Adipocyte (in vitro differentiated cells): ENCODE data around the gene GPR146.

Source experiments
- DNase-seq: peaks from one replicate; pipeline ENCODE4 v3.0.0-alpha.2; 2015; ENCODE audit warnings: low read depth
- H3K27me3 ChIP-seq: replicated peaks from 2 replicates; pipeline ENCODE4 v1.7.0; 2013; ENCODE audit warnings: mild to moderate bottlenecking, low read length, moderate library complexity; ENCODE audit not compliant: control insufficient read depth, insufficient read depth
- H3K36me3 ChIP-seq: 2 replicates; pipeline ENCODE4 v1.7.0; 2013; ENCODE audit warnings: low read length, mild to moderate bottlenecking, moderate library complexity; ENCODE audit not compliant: control insufficient read depth, insufficient read depth, severe bottlenecking
- H3K4me1 ChIP-seq: 2 replicates; pipeline ENCODE4 v1.7.0; 2013; ENCODE audit warnings: mild to moderate bottlenecking, low read length, moderate library complexity; ENCODE audit not compliant: control insufficient read depth, insufficient read depth
- H3K4me3 ChIP-seq: 2 replicates; pipeline ENCODE4 v1.7.0; 2013; ENCODE audit warnings: mild to moderate bottlenecking, low read length, moderate library complexity
- H3K9ac ChIP-seq: 2 replicates; pipeline ENCODE4 v1.7.0; 2013; ENCODE audit warnings: mild to moderate bottlenecking, low read length, moderate library complexity
- H3K9me3 ChIP-seq: 2 replicates; pipeline ENCODE4 v1.7.0; 2013; ENCODE audit warnings: mild to moderate bottlenecking, low read length, moderate library complexity; ENCODE audit not compliant: control insufficient read depth

The GPR146 gene

GRCh38 chr7:1087952-1088920 is 43.9 kb downstream of the GPR146 start, which contains the start of gene GPER1:
Gene GPER1 (plus strand): TSS chr7:1088113. CDS start chr7:1091729, 3,616 bp downstream.
- no peaks in the 10 kb centered on the region for H3K27me3 ChIP-seq
- DNase-seq, result peak; percentile 72
- H3K36me3 ChIP-seq, result peaks cover 20% of the 10 kb centered on the region
- peak within 1 kb of the TSS; percentile 86 for H3K9ac ChIP-seq
- H3K4me3 ChIP-seq, result peak within 1 kb of the TSS; percentile 80
- peaks cover 50% of the 10 kb centered on the region for H3K4me1 ChIP-seq
- no peaks in the 10 kb centered on the region for H3K9me3 ChIP-seq

DNA sequence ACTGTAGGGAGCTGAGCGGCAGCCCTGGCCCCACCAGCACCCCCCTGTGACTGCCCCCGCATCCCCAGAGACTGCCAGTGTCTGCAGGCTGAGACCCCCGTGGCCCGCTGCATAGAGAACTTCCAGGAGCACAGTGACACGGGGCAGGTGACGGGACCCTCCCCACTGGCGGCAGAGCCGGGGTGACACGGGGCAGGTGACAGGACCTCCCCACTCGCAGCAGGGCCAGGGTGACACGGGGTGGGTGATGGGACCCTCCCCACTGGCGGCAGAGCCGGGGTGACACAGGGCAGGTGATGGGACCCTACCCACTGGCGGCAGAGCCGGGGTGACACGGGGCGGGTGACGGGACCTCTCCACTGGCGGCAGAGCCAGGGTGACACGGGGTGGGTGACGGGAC is 45.9 kb downstream of the GPR146 start:
- H3K9me3 ChIP-seq, result no peaks in the 10 kb centered on the region
- peaks cover 23% of the 10 kb centered on the region for H3K36me3 ChIP-seq
- H3K9ac ChIP-seq, result no peak overlapping the region
- no peak overlapping the region for H3K4me3 ChIP-seq
- peaks cover 42% of the 10 kb centered on the region for H3K4me1 ChIP-seq
- no peak for DNase-seq
- no peaks in the 10 kb centered on the region for H3K27me3 ChIP-seq

DNA sequence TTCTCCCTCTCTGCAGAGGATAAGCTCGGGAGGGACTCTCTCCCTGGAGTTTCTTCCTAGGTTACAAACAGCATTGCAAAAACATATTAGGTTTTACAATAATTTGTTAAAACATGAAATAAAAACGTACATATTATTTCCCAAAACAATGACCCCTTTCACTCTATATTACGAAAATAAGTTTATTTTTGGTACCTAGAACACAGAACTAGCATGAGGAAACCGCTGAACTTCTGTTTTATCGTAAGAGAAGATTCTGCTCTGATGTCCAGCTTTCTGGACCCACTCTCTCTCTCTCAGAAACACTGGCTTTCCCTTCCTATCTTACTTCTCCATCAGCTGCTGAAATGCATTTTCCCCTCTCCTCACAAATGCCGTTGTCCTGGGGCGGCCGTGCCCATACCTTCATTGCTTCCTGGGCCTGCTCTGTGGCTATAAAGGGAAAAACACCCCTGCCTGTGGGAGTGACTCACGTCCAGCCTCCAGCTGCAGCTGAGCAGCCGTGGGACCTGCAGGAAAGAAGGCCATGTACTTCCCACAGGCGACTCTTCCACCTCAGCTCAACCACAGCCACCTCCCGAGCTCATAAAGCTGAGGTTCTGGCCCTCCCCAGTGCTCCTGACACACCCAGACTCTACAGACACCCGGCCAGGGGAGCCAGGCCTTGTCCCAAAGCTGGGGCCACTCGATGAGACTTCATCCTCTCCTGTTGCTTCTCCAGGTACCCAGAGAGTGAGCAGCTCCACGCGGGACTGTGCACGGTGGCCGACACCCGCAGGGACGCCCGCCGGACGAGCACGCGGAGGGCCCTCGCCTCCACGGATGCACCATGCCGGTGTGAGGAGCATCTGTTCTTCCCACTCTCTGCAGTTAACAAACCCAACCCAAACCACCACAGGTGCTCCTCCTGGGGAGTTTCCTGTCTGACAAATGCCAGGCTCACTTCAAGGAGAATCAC is 46.6 kb downstream of the GPR146 start:
- Histone ChIP-seq H3K36me3 (peaks cover 23% of the 10 kb centered on the region), H3K9me3 (no peaks in the 10 kb centered on the region), H3K4me1 (peaks cover 34% of the 10 kb centered on the region), H3K27me3 (no peaks in the 10 kb centered on the region), H3K9ac (no peak overlapping the region), H3K4me3 (no peak overlapping the region)
- no peak for DNase-seq

DNA sequence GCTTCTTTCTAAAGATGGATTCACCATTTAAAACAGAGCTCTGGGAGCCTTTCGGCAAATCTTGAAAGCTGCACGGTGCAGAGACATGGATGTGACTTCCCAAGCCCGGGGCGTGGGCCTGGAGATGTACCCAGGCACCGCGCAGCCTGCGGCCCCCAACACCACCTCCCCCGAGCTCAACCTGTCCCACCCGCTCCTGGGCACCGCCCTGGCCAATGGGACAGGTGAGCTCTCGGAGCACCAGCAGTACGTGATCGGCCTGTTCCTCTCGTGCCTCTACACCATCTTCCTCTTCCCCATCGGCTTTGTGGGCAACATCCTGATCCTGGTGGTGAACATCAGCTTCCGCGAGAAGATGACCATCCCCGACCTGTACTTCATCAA is 47.3 kb downstream of the GPR146 start:
- peaks cover 28% of the 10 kb centered on the region for H3K4me1 ChIP-seq
- H3K4me3 ChIP-seq, result no peak overlapping the region
- no peaks in the 10 kb centered on the region for H3K9me3 ChIP-seq
- no peak overlapping the region for H3K9ac ChIP-seq
- H3K27me3 ChIP-seq, result no peaks in the 10 kb centered on the region
- peaks cover 23% of the 10 kb centered on the region for H3K36me3 ChIP-seq
- DNase-seq, result no peak

DNA sequence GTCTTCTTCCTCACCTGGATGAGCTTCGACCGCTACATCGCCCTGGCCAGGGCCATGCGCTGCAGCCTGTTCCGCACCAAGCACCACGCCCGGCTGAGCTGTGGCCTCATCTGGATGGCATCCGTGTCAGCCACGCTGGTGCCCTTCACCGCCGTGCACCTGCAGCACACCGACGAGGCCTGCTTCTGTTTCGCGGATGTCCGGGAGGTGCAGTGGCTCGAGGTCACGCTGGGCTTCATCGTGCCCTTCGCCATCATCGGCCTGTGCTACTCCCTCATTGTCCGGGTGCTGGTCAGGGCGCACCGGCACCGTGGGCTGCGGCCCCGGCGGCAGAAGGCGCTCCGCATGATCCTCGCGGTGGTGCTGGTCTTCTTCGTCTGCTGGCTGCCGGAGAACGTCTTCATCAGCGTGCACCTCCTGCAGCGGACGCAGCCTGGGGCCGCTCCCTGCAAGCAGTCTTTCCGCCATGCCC is 47.9 kb downstream of the GPR146 start:
- peaks cover 23% of the 10 kb centered on the region for H3K4me1 ChIP-seq
- DNase-seq, result no peak
- H3K27me3 ChIP-seq, result no peaks in the 10 kb centered on the region
- no peak overlapping the region for H3K4me3 ChIP-seq
- H3K9me3 ChIP-seq, result no peaks in the 10 kb centered on the region
- H3K9ac ChIP-seq, result no peak overlapping the region
- peaks cover 23% of the 10 kb centered on the region for H3K36me3 ChIP-seq

- no peak for DNase-seq
- Histone ChIP-seq H3K4me3 (no peak overlapping the region), H3K4me1 (peaks cover 16% of the 10 kb centered on the region), H3K27me3 (no peaks in the 10 kb centered on the region), H3K9me3 (no peaks in the 10 kb centered on the region), H3K36me3 (peaks cover 23% of the 10 kb centered on the region), H3K9ac (no peak overlapping the region)
Measured at GRCh38 chr7:1092806-1093501, 48.6 kb downstream of the GPR146 start.

- no peak overlapping the region for H3K4me3 ChIP-seq
- no peak overlapping the region for H3K9ac ChIP-seq
- H3K9me3 ChIP-seq, result no peaks in the 10 kb centered on the region
- H3K36me3 ChIP-seq, result peaks cover 23% of the 10 kb centered on the region
- H3K27me3 ChIP-seq, result no peaks in the 10 kb centered on the region
- DNase-seq, result no peak
- peaks cover 10% of the 10 kb centered on the region for H3K4me1 ChIP-seq
Measured at GRCh38 chr7:1093502-1093843, 49.1 kb downstream of the GPR146 start.

- H3K36me3 ChIP-seq, result peaks cover 23% of the 10 kb centered on the region
- H3K4me3 ChIP-seq, result no peak overlapping the region
- H3K9ac ChIP-seq, result no peak overlapping the region
- no peaks in the 10 kb centered on the region for H3K9me3 ChIP-seq
- no peak for DNase-seq
- no peaks in the 10 kb centered on the region for H3K27me3 ChIP-seq
- peaks cover 5% of the 10 kb centered on the region for H3K4me1 ChIP-seq
Measured at GRCh38 chr7:1093916-1094508, 49.7 kb downstream of the GPR146 start.

DNA sequence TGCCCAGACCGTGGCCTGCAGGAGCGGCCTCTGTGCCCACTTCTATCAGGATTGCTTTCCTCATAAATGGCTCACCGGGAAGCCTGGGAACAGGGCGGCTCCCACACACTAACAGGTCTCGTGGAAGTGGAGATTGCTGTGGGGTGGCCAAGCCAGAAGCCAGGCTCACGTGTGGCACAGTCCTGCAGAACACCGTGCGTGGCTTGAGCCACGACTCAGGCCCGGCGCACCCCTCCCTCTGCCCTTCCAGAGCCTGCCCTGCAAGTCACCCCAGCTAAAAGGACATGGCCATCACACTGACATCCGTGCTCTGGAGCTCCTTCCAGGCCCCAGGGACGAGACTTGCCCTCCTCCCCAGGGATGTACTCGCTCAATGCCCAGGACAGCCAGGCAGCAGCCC is 50.5 kb downstream of the GPR146 start:
- H3K27me3 ChIP-seq, result no peaks in the 10 kb centered on the region

GRCh38 chr7:1095621-1096155 is 51.3 kb downstream of the GPR146 start:
- Histone ChIP-seq H3K4me3 (no peak overlapping the region), H3K9ac (no peak overlapping the region), H3K9me3 (no peaks in the 10 kb centered on the region), H3K4me1 (no peaks in the 10 kb centered on the region), H3K36me3 (peaks cover 23% of the 10 kb centered on the region), H3K27me3 (no peaks in the 10 kb centered on the region)
- DNase-seq, result no peak

More for the DNA sequence above, 50.5 kb downstream of the GPR146 start:
- peaks cover 23% of the 10 kb centered on the region for H3K36me3 ChIP-seq
- no peak overlapping the region for H3K4me3 ChIP-seq
- no peaks in the 10 kb centered on the region for H3K9me3 ChIP-seq
- H3K4me1 ChIP-seq, result no peaks in the 10 kb centered on the region
- no peak for DNase-seq
- no peak overlapping the region for H3K9ac ChIP-seq
